Panc1 (cell line): ENCODE results near the gene KDM1A.

Source experiments
- POLR2AphosphoS5 ChIP-seq: IDR thresholded peaks from 2 replicates; pipeline ENCODE4 v1.6.1; 2012; ENCODE audit warnings: mild to moderate bottlenecking, low read depth, low read length, moderate library complexity
- SIN3A ChIP-seq: IDR thresholded peaks from 2 replicates; pipeline ENCODE4 v1.6.1; 2012; ENCODE audit warnings: low read depth, mild to moderate bottlenecking, low read length, moderate library complexity, borderline replicate concordance; ENCODE audit not compliant: insufficient read depth
- TCF7L2 ChIP-seq: IDR thresholded peaks from 2 replicates; pipeline ENCODE4 v1.6.1; 2011; ENCODE audit warnings: mild to moderate bottlenecking, low read depth, low read length, inconsistent platforms
- TF ChIP-seq, protein P1 (sequence below): fragments of 450-650 bp; IDR thresholded peaks from 2 replicates; pipeline ENCODE4 v1.5.1; 2017; ENCODE audit warnings: mild to moderate bottlenecking
- TF ChIP-seq, protein P2 (sequence below), 2 experiments: IDR thresholded peaks; 2 replicates each; pipeline ENCODE4 v1.6.1; 2011 to 2012; ENCODE audit warnings: low read depth in 2 of 2, control low read depth in 1 of 2, low read length in 1 of 2, mild to moderate bottlenecking in 1 of 2, moderate library complexity in 1 of 2; ENCODE audit not compliant: insufficient read depth in 1 of 2

DNA sequence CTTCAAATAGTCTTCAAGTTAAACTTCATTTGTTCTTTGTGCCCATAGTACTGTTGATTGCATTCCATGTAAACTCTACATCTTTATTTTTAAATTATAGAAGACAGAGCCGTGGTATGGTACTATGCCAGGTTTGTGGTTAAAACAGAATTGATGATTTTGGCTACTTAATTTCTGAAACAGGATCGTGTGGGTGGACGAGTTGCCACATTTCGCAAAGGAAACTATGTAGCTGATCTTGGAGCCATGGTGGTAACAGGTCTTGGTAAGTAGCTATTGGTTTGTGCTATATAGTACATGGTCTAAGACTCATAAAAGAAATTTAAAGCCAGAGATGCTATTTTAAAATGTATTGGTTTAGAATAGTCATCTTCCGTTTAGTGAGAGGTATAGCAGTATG lies 38.0 kb downstream of the KDM1A start:
- TF ChIP-seq POLR2AphosphoS5 (no peak), SIN3A (no peak), TCF7L2 (no peak)
- TF ChIP-seq, protein P1, sequence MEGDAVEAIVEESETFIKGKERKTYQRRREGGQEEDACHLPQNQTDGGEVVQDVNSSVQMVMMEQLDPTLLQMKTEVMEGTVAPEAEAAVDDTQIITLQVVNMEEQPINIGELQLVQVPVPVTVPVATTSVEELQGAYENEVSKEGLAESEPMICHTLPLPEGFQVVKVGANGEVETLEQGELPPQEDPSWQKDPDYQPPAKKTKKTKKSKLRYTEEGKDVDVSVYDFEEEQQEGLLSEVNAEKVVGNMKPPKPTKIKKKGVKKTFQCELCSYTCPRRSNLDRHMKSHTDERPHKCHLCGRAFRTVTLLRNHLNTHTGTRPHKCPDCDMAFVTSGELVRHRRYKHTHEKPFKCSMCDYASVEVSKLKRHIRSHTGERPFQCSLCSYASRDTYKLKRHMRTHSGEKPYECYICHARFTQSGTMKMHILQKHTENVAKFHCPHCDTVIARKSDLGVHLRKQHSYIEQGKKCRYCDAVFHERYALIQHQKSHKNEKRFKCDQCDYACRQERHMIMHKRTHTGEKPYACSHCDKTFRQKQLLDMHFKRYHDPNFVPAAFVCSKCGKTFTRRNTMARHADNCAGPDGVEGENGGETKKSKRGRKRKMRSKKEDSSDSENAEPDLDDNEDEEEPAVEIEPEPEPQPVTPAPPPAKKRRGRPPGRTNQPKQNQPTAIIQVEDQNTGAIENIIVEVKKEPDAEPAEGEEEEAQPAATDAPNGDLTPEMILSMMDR, result no peak
- TF ChIP-seq, protein P2, sequence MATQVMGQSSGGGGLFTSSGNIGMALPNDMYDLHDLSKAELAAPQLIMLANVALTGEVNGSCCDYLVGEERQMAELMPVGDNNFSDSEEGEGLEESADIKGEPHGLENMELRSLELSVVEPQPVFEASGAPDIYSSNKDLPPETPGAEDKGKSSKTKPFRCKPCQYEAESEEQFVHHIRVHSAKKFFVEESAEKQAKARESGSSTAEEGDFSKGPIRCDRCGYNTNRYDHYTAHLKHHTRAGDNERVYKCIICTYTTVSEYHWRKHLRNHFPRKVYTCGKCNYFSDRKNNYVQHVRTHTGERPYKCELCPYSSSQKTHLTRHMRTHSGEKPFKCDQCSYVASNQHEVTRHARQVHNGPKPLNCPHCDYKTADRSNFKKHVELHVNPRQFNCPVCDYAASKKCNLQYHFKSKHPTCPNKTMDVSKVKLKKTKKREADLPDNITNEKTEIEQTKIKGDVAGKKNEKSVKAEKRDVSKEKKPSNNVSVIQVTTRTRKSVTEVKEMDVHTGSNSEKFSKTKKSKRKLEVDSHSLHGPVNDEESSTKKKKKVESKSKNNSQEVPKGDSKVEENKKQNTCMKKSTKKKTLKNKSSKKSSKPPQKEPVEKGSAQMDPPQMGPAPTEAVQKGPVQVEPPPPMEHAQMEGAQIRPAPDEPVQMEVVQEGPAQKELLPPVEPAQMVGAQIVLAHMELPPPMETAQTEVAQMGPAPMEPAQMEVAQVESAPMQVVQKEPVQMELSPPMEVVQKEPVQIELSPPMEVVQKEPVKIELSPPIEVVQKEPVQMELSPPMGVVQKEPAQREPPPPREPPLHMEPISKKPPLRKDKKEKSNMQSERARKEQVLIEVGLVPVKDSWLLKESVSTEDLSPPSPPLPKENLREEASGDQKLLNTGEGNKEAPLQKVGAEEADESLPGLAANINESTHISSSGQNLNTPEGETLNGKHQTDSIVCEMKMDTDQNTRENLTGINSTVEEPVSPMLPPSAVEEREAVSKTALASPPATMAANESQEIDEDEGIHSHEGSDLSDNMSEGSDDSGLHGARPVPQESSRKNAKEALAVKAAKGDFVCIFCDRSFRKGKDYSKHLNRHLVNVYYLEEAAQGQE (IDR thresholded peaks at IDR 0.05; ENCODE audit: insufficient read depth in 1 of 2, low read depth in 2 of 2, low read length in 1 of 2), result no peak
